C4-2B (cell line): Measurements from ENCODE around the gene CLMN.

ENCODE experiments used
- H3K27ac ChIP-seq: fragments of 450-650 bp; 2 replicates; pipeline ENCODE4 v1.5.1; 2017
- CTCF ChIP-seq: fragments of 450-650 bp; conservative IDR thresholded peaks from 2 replicates; pipeline ENCODE4 v1.5.1; 2017; ENCODE audit warnings: mild to moderate bottlenecking
- ZFX ChIP-seq: fragments of 450-650 bp; IDR thresholded peaks from 2 replicates; pipeline ENCODE4 v1.6.1; 2017

CLMN gene

GRCh38 chr14:95360828-95361227 is 41.1 kb upstream of the CLMN start:
- peak overlapping the region; percentile 9; the same call in 1 of the 2 replicates for H3K27ac ChIP-seq
- TF ChIP-seq ZFX = no peak
- TF ChIP-seq CTCF = no peak

- H3K27ac ChIP-seq = peak overlapping the region; percentile 3; the same call in 1 of the 2 replicates
Observed at GRCh38 chr14:95359994-95360826, 40.5 kb upstream of the CLMN start.

GRCh38 chr14:95356245-95356869 is 36.6 kb upstream of the CLMN start:
- TF ChIP-seq CTCF (no peak), ZFX (no peak)

More at GRCh38 chr14:95359994-95360826, 40.5 kb upstream of the CLMN start:
- TF ChIP-seq ZFX (no peak), CTCF (no peak)

GRCh38 chr14:95355422-95355821 is 35.7 kb upstream of the CLMN start:
- no peak for TF ChIP-seq ZFX
- H3K27ac ChIP-seq = no peak overlapping the region

More at GRCh38 chr14:95356245-95356869, 36.6 kb upstream of the CLMN start:
- no peak overlapping the region for H3K27ac ChIP-seq

GRCh38 chr14:95354834-95355233 is 35.1 kb upstream of the CLMN start:
- no peak overlapping the region for H3K27ac ChIP-seq
- TF ChIP-seq CTCF (no peak), ZFX (no peak)

GRCh38 chr14:95353664-95354063 is 34.0 kb upstream of the CLMN start:
- TF ChIP-seq ZFX (no peak), CTCF (no peak)
- no peak overlapping the region for H3K27ac ChIP-seq

- H3K27ac ChIP-seq = no peak overlapping the region
- TF ChIP-seq CTCF (no peak), ZFX (no peak)
Observed at GRCh38 chr14:95353007-95353406, 33.3 kb upstream of the CLMN start.
